Measurements from ENCODE around the gene CLIC1. TPM values are rescaled to one million over a fixed set of nuclear protein-coding genes. Genes with fewer than 3 reads are reported as not detected.
A peak's percentile ranks its signal among the peaks of the same experiment; 100 is the strongest.

The CLIC1 gene
- total RNA-seq, 2 experiments from 2014 or later, result 525 to 561 TPM

DNA sequence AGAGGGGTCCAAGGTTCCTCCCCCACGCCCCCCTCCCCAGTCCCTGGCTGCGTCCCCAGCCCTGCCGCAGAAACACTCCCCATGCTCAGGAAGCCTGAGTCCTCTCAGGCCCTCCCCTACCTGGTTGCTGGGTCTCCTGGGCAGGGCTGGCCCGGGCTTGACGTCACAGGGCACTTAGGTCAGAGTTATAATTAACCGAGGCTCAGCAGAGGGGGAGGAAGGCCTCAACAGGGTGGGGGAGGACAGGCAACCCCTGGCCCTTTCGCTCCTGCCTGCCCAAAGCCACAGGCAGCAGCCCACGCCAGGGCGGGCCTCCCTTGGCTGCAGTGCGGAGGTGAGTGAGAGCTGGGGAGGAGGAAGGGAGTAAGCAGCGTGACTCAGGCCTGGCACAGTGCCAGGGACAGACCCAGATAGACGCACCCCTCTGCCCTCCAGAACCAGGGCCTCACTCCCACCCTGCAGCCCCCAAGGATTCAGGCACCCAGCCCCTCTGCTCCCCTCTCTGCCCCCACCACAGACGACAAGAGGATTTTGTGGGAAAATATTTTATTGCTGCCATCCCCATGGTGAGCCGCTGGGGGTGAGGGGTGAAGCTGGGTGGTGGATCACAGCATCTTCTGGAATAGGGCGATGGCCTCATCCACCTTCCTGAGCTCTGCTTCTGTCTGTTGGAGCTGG is 40.8 kb upstream of the CLIC1 start, which contains the start of gene VWA7:
TSS of gene VWA7 (minus strand) at position 340 of the 678 bp plus-strand sequence. CDS start 549 bp downstream, outside the sequence.
- DNase-seq, result peak; percentile 64
- Mint-ChIP-seq H3K4me1 (peaks cover 43% of the 10 kb centered on the region), H3K9me3 (no peaks in the 10 kb centered on the region), H3K27ac (peak within 1 kb of the TSS; percentile 85), H3K36me3 (ENCODE audit: low read depth) (peaks cover 12% of the 10 kb centered on the region), H3K27me3 (no peaks in the 10 kb centered on the region), H3K4me3 (peak within 1 kb of the TSS; percentile 51)
- POLR2A ChIA-PET, result no interaction called here
- CTCF ChIA-PET, result interaction anchor here (0.6 to 2.0 kb wide), 7 partner anchors 12 to 67 kb away, joined by 3 to 10 read pairs (median 5); partner anchors contain the start of gene VARS1

DNA sequence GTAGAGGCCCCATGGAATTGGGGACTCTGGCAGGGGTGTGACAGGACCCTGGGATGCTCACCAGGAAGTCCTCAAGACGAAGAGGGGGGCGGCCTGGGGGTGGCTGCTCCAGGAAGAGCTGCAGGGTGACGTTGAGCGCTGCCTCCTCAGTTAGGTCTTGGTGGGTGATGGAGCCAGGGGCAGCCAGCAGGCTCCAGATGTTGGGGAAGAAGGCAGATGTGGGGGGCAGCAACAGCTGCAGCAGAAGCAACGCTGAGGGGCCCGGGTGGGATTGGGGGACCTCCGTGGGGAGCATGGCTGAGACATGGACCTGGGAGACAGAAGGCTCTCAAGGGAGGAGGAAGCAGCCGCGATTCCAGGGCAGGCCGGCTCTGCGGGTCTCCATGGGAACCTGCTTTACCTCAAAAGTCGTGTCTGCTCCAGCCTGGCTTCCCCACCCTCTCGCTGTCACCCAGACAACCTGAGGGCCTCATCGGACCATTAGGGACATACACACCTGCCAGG is 40.2 kb upstream of the CLIC1 start:
- Mint-ChIP-seq H3K9me3 (no peaks in the 10 kb centered on the region), H3K36me3 (ENCODE audit: low read depth) (peaks cover 12% of the 10 kb centered on the region), H3K27ac (peak overlapping the region; percentile 85), H3K4me3 (peak overlapping the region; percentile 51), H3K4me1 (peaks cover 47% of the 10 kb centered on the region), H3K27me3 (no peaks in the 10 kb centered on the region)
- ChIA-PET CTCF (interaction anchor here (0.8 to 2.0 kb wide), 4 partner anchors 19 to 47 kb away, joined by 3 to 10 read pairs (median 5); partner anchors contain the start of gene VARS1), POLR2A (no interaction called here)
- DNase-seq, result no peak

GRCh38 chr6:31775633-31776484 is 39.5 kb upstream of the CLIC1 start:
- H3K9me3 Mint-ChIP-seq, result no peaks in the 10 kb centered on the region
- H3K27me3 Mint-ChIP-seq, result no peaks in the 10 kb centered on the region
- H3K4me3 Mint-ChIP-seq, result peak overlapping the region; percentile 51
- ChIA-PET CTCF (interaction anchor here (0.5 to 1.6 kb wide), 5 partner anchors 10 to 122 kb away, joined by 3 to 7 read pairs (median 5); partner anchors contain the start of gene EHMT2), POLR2A (no interaction called here)
- DNase-seq, result no peak
- H3K36me3 Mint-ChIP-seq (ENCODE audit: low read depth), result peaks cover 12% of the 10 kb centered on the region
- H3K27ac Mint-ChIP-seq, result peak overlapping the region; percentile 85
- H3K4me1 Mint-ChIP-seq, result peaks cover 53% of the 10 kb centered on the region

DNA sequence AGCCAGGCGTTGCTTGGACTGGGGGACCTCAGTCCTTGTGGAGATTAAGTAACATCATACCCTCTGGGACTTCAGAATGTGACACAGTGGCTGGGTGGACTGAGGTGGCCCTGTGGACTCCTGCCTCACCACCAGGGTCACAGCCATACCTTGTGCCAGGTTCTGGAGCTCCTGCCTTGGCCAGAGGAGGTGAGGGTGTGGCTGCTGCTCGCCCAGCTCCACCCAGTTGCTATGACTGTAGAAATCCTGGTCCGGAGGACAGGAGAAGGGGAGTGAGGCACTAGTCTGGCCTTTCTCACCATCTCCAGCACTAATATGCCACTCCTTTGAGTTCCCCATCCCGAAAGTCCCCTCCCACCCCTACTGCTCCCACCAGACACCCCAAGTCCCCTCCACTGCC is 38.9 kb upstream of the CLIC1 start:
- no peak for DNase-seq
- Mint-ChIP-seq H3K9me3 (no peaks in the 10 kb centered on the region), H3K27me3 (no peaks in the 10 kb centered on the region), H3K4me1 (peaks cover 56% of the 10 kb centered on the region), H3K4me3 (no peak overlapping the region), H3K27ac (peak overlapping the region; percentile 76), H3K36me3 (ENCODE audit: low read depth) (peaks cover 10% of the 10 kb centered on the region)
- CTCF ChIA-PET, result interaction anchor here (0.5 to 1.6 kb wide), 6 partner anchors 9 to 122 kb away, joined by 3 to 7 read pairs (median 4); partner anchors contain the start of gene EHMT2
- POLR2A ChIA-PET, result no interaction called here

DNA sequence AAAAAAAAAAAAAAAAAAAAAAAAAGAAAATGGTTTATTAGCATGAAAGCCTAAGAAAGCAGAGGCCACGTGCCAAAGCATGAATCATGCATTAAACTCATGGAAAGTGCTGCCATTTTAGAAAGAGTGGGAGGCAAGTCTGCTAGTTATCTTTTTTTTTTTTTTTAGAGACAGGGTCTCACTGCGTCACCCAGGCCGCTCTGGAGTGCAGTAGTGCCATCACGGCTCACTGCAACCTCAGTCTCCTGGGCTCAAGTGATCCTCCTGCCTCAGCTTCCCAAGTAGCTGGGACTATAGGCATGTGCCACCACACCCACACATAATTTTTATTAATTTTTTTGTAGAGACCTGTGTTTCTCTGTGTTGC is 35.6 kb upstream of the CLIC1 start:
- H3K9me3 Mint-ChIP-seq, result no peaks in the 10 kb centered on the region
- POLR2A ChIA-PET, result no interaction called here
- H3K27me3 Mint-ChIP-seq, result no peaks in the 10 kb centered on the region
- peak; percentile 31 for DNase-seq
- H3K27ac Mint-ChIP-seq, result peak overlapping the region; percentile 84
- peaks cover 69% of the 10 kb centered on the region for H3K4me1 Mint-ChIP-seq
- H3K36me3 Mint-ChIP-seq (ENCODE audit: low read depth), result peaks cover 4% of the 10 kb centered on the region
- CTCF ChIA-PET, result interaction anchor here (0.7 to 3.2 kb wide), 5 partner anchors 9 to 81 kb away, joined by 3 to 17 read pairs (median 10); partner anchors contain the start of genes CLIC1 and DDAH2
- H3K4me3 Mint-ChIP-seq, result peak overlapping the region; percentile 41

DNA sequence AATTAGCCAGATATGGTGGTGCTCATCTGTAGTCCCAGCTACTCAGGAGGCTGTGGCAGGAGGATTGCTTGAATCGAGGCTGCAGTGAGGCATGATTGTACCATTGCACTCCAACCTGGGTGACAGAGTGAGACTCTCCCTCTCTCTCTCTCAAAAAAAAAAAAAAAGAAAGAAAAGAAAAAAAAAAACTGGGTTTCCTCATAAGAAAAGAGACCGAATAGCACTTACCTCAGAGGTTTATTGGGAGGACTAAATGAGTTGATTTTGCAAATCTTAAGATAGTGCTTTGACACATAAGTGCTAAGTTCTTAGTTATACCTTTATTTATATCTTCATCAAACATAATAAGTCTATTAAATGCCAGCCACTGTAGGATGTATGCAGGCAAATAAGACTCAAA is 34.5 kb upstream of the CLIC1 start:
- ChIA-PET POLR2A (no interaction called here), CTCF (interaction anchor here (0.6 to 3.2 kb wide), 11 partner anchors 9 to 229 kb away, joined by 3 to 29 read pairs (median 10); partner anchors contain the start of genes CLIC1, DDAH2, DDX39B and MSH5)
- Mint-ChIP-seq H3K27ac (peak overlapping the region; percentile 81), H3K9me3 (no peaks in the 10 kb centered on the region), H3K4me3 (no peak overlapping the region), H3K27me3 (no peaks in the 10 kb centered on the region), H3K4me1 (peaks cover 58% of the 10 kb centered on the region), H3K36me3 (ENCODE audit: low read depth) (peaks cover 4% of the 10 kb centered on the region)
- DNase-seq, result no peak

GRCh38 chr6:31769684-31770371 is 33.5 kb upstream of the CLIC1 start:
- H3K27ac Mint-ChIP-seq, result peak overlapping the region; percentile 0
- H3K27me3 Mint-ChIP-seq, result no peaks in the 10 kb centered on the region
- no peaks in the 10 kb centered on the region for H3K9me3 Mint-ChIP-seq
- ChIA-PET CTCF (interaction anchor here (0.6 to 3.2 kb wide), 33 partner anchors 10 to 1111 kb away, joined by 3 to 30 read pairs (median 4); partner anchors contain the start of genes ABHD16A, CLIC1, DDAH2 and DDX39B), POLR2A (interaction anchor here (1.2 kb wide), 1 partner anchor 13 kb away, joined by 5 read pairs; no protein-coding TSS in a partner anchor)
- H3K4me1 Mint-ChIP-seq, result peaks cover 50% of the 10 kb centered on the region
- peaks cover 4% of the 10 kb centered on the region for H3K36me3 Mint-ChIP-seq (ENCODE audit: low read depth)
- H3K4me3 Mint-ChIP-seq, result no peak overlapping the region
- peak; percentile 78 for DNase-seq

- CTCF ChIA-PET, result interaction anchor here (0.8 to 3.2 kb wide), 16 partner anchors 10 to 111 kb away, joined by 3 to 30 read pairs (median 8); partner anchors contain the start of genes ABHD16A, CLIC1, DDAH2 and HSPA1B
Observed at GRCh38 chr6:31768363-31769257, 32.3 kb upstream of the CLIC1 start.

DNA sequence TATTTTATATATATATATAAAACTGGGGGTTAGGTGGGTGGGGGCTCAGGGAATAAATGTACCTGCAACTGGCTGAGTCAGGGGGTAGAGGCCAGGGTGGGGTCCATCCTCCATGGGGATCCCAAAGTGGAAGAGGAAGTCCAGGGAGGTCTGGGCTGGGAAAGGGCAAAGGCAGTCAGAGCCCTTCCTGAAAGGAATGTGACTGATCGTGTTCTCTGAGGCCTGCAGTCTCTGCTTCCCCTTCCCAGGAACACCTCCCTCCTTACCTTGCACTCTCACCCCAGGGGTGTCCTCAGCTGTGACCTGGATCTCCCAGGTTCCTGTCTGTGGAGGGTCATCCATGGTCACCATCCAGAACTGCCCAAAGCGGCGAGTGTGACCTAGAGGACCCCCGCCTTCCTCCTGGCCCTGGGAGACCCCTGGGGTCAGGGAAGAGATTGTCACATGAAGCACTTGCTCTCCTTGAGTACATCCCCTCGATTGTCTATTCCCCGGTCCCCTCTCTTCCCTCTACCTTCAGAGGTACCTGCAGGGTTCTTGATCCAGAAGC is 30.8 kb upstream of the CLIC1 start:
- no peaks in the 10 kb centered on the region for H3K27me3 Mint-ChIP-seq
- no peak overlapping the region for H3K4me3 Mint-ChIP-seq
- H3K27ac Mint-ChIP-seq, result no peak overlapping the region
- no peak for DNase-seq
- H3K9me3 Mint-ChIP-seq, result no peaks in the 10 kb centered on the region
- H3K4me1 Mint-ChIP-seq, result peaks cover 46% of the 10 kb centered on the region
- peaks cover 8% of the 10 kb centered on the region for H3K36me3 Mint-ChIP-seq (ENCODE audit: low read depth)
- POLR2A ChIA-PET, result no interaction called here
- CTCF ChIA-PET, result interaction anchor here (0.5 kb wide), 1 partner anchor 11 kb away, joined by 4 read pairs; no protein-coding TSS in a partner anchor

More at GRCh38 chr6:31768363-31769257, 32.3 kb upstream of the CLIC1 start:
- no peaks in the 10 kb centered on the region for H3K9me3 Mint-ChIP-seq
- POLR2A ChIA-PET, result interaction anchor here (1.2 kb wide), 1 partner anchor 12 kb away, joined by 5 read pairs; no protein-coding TSS in a partner anchor
- no peak for DNase-seq
- no peak overlapping the region for H3K27ac Mint-ChIP-seq
- peaks cover 6% of the 10 kb centered on the region for H3K36me3 Mint-ChIP-seq (ENCODE audit: low read depth)
- H3K27me3 Mint-ChIP-seq, result no peaks in the 10 kb centered on the region
- H3K4me1 Mint-ChIP-seq, result peaks cover 55% of the 10 kb centered on the region
- H3K4me3 Mint-ChIP-seq, result no peak overlapping the region

- no peaks in the 10 kb centered on the region for H3K27me3 Mint-ChIP-seq
- CTCF ChIA-PET, result interaction anchor here (0.7 to 1.3 kb wide), 2 partner anchors 9 to 45 kb away, joined by 3 to 7 read pairs; no protein-coding TSS in a partner anchor
- no peak overlapping the region for H3K4me3 Mint-ChIP-seq
- no peak for DNase-seq
- peaks cover 11% of the 10 kb centered on the region for H3K36me3 Mint-ChIP-seq (ENCODE audit: low read depth)
- peaks cover 39% of the 10 kb centered on the region for H3K4me1 Mint-ChIP-seq
- no peaks in the 10 kb centered on the region for H3K9me3 Mint-ChIP-seq
- H3K27ac Mint-ChIP-seq, result peak overlapping the region; percentile 13
- POLR2A ChIA-PET, result no interaction called here
Observed at GRCh38 chr6:31765910-31766794, 29.8 kb upstream of the CLIC1 start.

Data from activated CD4-positive, alpha-beta T cell treated with anti-CD3 and anti-CD28 coated beads, Interleukin-2, amount 10 ng/mL, durations not matched to agents 7 days and 5 days (primary cell).